HepG2 (cell line): ENCODE results near the gene PPP1CB. TPM values are rescaled to one million over a fixed set of nuclear protein-coding genes. Genes with fewer than 3 reads are reported as not detected.

Source experiments
- ATAC-seq: fragments of 200-7000 bp; cut with Tn5 transposase; 3 replicates; pipeline ENCODE4 v1.9.1; 2020; ENCODE audit warnings: mild to moderate bottlenecking, moderate library complexity
- BruUV-seq: library from RNA; stranded (reverse); fragments of 400-500 nt; replicated peaks from 2 replicates; lab custom pipeline; 2021; lab: Mats Ljungman, UMichigan
- CTCF ChIA-PET: fragments of 300-600 bp; formaldehyde crosslinking; extraction: SDS; loops from one replicate; lab custom pipeline; 2021; ENCODE audit warnings: low total read pairs, inconsistent platforms, low intra/inter-chr PET ratio; lab: Yijun Ruan, JAX
- POLR2A ChIA-PET: fragments of 350-600 bp; sonication (Branson Sonifier 250); formaldehyde crosslinking; loops from one replicate; lab custom pipeline; 2020; ENCODE audit warnings: antibody characterized with exemption, inconsistent platforms; lab: Yijun Ruan, JAX
- DNase-seq: peaks from one replicate; pipeline ENCODE4 v3.0.0-alpha.2; 2015; ENCODE audit warnings: low spot score
- FAIRE-seq: peaks from 3 replicates; lab custom pipeline; 2011; peaks lifted over from hg19 to GRCh38; lab: Jason Lieb, UNC
- H2AFZ ChIP-seq: one replicate; pipeline ENCODE4 v1.6.1; 2011; ENCODE audit warnings: low read length, inconsistent platforms
- H3K27ac ChIP-seq: fragments of 300-600 bp; 3 replicates; pipeline ENCODE4 v1.8.0; 2011; ENCODE audit warnings: mixed run types, mild to moderate bottlenecking, mixed read lengths, low read length, inconsistent platforms; ENCODE audit not compliant: insufficient read depth; ENCODE audit errors: extremely low read length
- H3K27me3 ChIP-seq, 2 experiments: fragments of 200-600 bp in 1 of 2; 2 replicates in 1 of 2; 3 replicates in 1 of 2; pipeline versions ENCODE4 v1.6.0 to v1.8.0; 2011; ENCODE audit warnings: low read length in 2 of 2, mild to moderate bottlenecking in 2 of 2, moderate library complexity in 2 of 2, inconsistent platforms in 1 of 2; ENCODE audit not compliant: insufficient read depth in 2 of 2, control insufficient read depth in 1 of 2
- H3K36me3 ChIP-seq, 2 experiments: fragments of 200-600 bp in 1 of 2; replicated peaks in 1 of 2; 2 replicates in 1 of 2; 3 replicates in 1 of 2; pipeline versions ENCODE4 v1.5.1 to v1.8.0; 2011; ENCODE audit warnings: low read length in 2 of 2, inconsistent platforms in 1 of 2; ENCODE audit not compliant: insufficient read depth in 2 of 2, control insufficient read depth in 1 of 2
- H3K4me1 ChIP-seq: 2 replicates; pipeline ENCODE4 v1.5.1; 2012; ENCODE audit warnings: low read length, inconsistent platforms; ENCODE audit not compliant: insufficient read depth
- H3K4me2 ChIP-seq: 2 replicates; pipeline ENCODE4 v1.6.0; 2011; ENCODE audit warnings: low read depth, low read length, inconsistent platforms
- H3K4me3 ChIP-seq, 3 experiments: fragments of 200-600 bp in 1 of 3; sonication (generic), shearing (Covaris generic) in 1 of 3; replicated peaks in 1 of 3; 2 replicates each; pipeline ENCODE4 v1.5.1; 2011 to 2016; ENCODE audit warnings: low read length in 3 of 3, inconsistent platforms in 2 of 3, low read depth in 2 of 3, mild to moderate bottlenecking in 2 of 3, control low read depth in 1 of 3, mixed read lengths in 1 of 3; ENCODE audit not compliant: insufficient read depth in 1 of 3
- H3K79me2 ChIP-seq: one replicate; pipeline ENCODE4 v1.6.1; 2011; ENCODE audit warnings: low read length, inconsistent platforms; ENCODE audit not compliant: insufficient read depth
- H3K9ac ChIP-seq: 2 replicates; pipeline ENCODE4 v1.6.0; 2011; ENCODE audit warnings: mild to moderate bottlenecking, low read depth, low read length, inconsistent platforms; ENCODE audit not compliant: insufficient read depth
- H3K9me3 ChIP-seq: 2 replicates; pipeline ENCODE4 v1.5.1; 2012; ENCODE audit warnings: mild to moderate bottlenecking, low read length
- H4K20me1 ChIP-seq: 2 replicates; pipeline ENCODE4 v1.6.0; 2011; ENCODE audit warnings: inconsistent platforms, mild to moderate bottlenecking, low read length, moderate library complexity; ENCODE audit not compliant: insufficient read depth
- AGO1 ChIP-seq: fragments of 200-400 bp; formaldehyde crosslinking; IDR thresholded peaks from 2 replicates; pipeline ENCODE4 v1.6.1; 2017; ENCODE audit warnings: mild to moderate bottlenecking, low read depth, low read length, moderate library complexity; ENCODE audit not compliant: poor library complexity, severe bottlenecking
- KAT7 ChIP-seq: IDR thresholded peaks from 2 replicates; pipeline ENCODE4 v1.6.1; 2018; ENCODE audit warnings: borderline replicate concordance, missing compliant biosample characterization
- MAFK ChIP-seq, 2 experiments: IDR thresholded peaks in 1 of 2; conservative IDR thresholded peaks in 1 of 2; 2 replicates each; pipeline ENCODE4 v1.6.1; 2011; ENCODE audit warnings: improper control_type of control experiment in 2 of 2, low read length in 2 of 2
- NAIF1 ChIP-seq: sonication (generic); formaldehyde crosslinking; IDR thresholded peaks from 2 replicates; pipeline ENCODE4 v1.5.0; 2020; ENCODE audit warnings: mild to moderate bottlenecking, missing genetic modification reagents, borderline replicate concordance
- NFE2L2 ChIP-seq: fragments of 150-350 bp; IDR thresholded peaks from 2 replicates; pipeline ENCODE4 v1.6.1; 2014; ENCODE audit warnings: low read length
- NR2F6 ChIP-seq, 2 experiments: IDR thresholded peaks; 2 replicates each; pipeline ENCODE4 v1.6.1; 2016; ENCODE audit warnings: antibody characterized with exemption in 1 of 2, mild to moderate bottlenecking in 1 of 2
- PAX8 ChIP-seq: sonication (generic); formaldehyde crosslinking; IDR thresholded peaks from 2 replicates; pipeline ENCODE4 v1.8.0; 2022; ENCODE audit warnings: mild to moderate bottlenecking, missing genetic modification reagents, borderline replicate concordance
- TBX2 ChIP-seq: sonication (generic); formaldehyde crosslinking; IDR thresholded peaks from 2 replicates; pipeline ENCODE4 v1.5.0; 2020; ENCODE audit warnings: missing genetic modification reagents, mild to moderate bottlenecking, borderline replicate concordance
- ZNF607 ChIP-seq: sonication (generic); formaldehyde crosslinking; IDR thresholded peaks from 2 replicates; pipeline ENCODE4 v1.5.1; 2020; ENCODE audit warnings: missing genetic modification reagents, mild to moderate bottlenecking, borderline replicate concordance
- ZNF629 ChIP-seq: sonication (generic); formaldehyde crosslinking; conservative IDR thresholded peaks from 2 replicates; pipeline ENCODE4 v1.5.0; 2020; ENCODE audit warnings: missing genetic modification reagents
- WGBS: methylation state at CpG from one replicate; pipeline ENCODE4 v1.1.6; 2017; ENCODE audit warnings: low lambda C conversion rate; 5-methylcytosine and 5-hydroxymethylcytosine counted together
- in situ Hi-C: cut with HindIII; loops from 2 replicates; pipeline ENCODE4 v1.10.0; 2017; ENCODE audit warnings: low pct_unique_long_range_greater_than_20kb; ENCODE audit not compliant: extremely low pct_ligation_motif_present
- intact Hi-C: fragments of 100-400 bp; cut with micrococcal nuclease; formaldehyde crosslinking; loops from one replicate; pipeline ENCODE4 v1.10.0; 2022; ENCODE audit not compliant: unreplicated experiment
- polyA plus RNA-seq, 8 experiments: library from polyadenylated mRNA; depleted of rRNA in 3 of 8; stranded (reverse) in 7 of 8; unstranded in 1 of 8; fragments of >200 nt; fragmentation: Illumina TruSeq in 4 of 8; extraction: Trizol in 4 of 8; gene quantifications; 2 replicates each; pipeline versions ENCODE4 v1.2.1 to v1.2.3, GENCODE V29; 2011 to 2016; ENCODE audit warnings: low read depth in 4 of 8, missing spikeins in 1 of 8, mixed read lengths in 1 of 8; ENCODE audit not compliant: insufficient read depth in 1 of 8
- total RNA-seq, 5 experiments: library from RNA; depleted of rRNA; stranded (reverse); fragments of >200 nt; fragmentation: Illumina TruSeq; extraction: Trizol; gene quantifications; 2 replicates each; pipeline ENCODE4 v1.2.3, GENCODE V29; 2016; ENCODE audit warnings: low read depth in 1 of 5

Gene PPP1CB
- total and polyA plus RNA-seq, 2 of the 13 experiments (the other 11 are each of a cell fraction or from before 2014, with no cell fraction given): 46.9 to 109 TPM

DNA sequence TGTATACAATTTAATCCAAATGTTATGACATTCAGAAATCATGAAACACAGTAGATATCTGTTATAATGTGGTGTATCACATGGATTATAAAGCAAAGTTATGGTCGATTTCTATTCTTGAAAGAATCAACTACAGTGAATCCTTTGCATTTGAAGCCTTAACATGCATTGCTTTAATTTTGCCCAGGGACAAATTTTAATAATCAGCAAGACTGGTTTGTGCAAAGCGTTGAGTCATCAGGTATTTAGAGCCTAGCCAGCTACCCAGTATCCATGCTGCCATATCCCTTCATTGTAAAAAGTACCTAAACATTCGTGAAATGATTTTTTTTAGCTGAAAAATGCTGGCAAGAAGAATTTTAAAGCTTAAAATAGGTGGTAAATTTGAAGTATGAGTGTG lies 50.1 kb downstream of the PPP1CB start:
- peaks cover under 1% of the 10 kb centered on the region for H3K79me2 ChIP-seq
- POLR2A ChIA-PET: no interaction called here
- peaks cover 11 to 60% of the 10 kb centered on the region in 2 experiments for H3K36me3 ChIP-seq
- in situ Hi-C loops (no loop called here), intact Hi-C loops (no loop called here)
- no peak overlapping the region for H3K4me3 ChIP-seq
- H3K27ac ChIP-seq: no peak overlapping the region
- no peak overlapping the region for H3K9ac ChIP-seq
- no peak for DNase-seq
- CTCF ChIA-PET: no interaction called here
- WGBS: 93% methylated on average over 3 of the region's 3 CpGs
- H4K20me1 ChIP-seq: peaks cover under 1% of the 10 kb centered on the region; the same call in 1 of the 2 replicates
- FAIRE-seq: no peak
- no peak for ATAC-seq
- H3K27me3 ChIP-seq: no peaks in the 10 kb centered on the region
- H3K4me2 ChIP-seq: no peak overlapping the region
- no TSS peak for BruUV-seq
- TF ChIP-seq MAFK (conservative IDR thresholded peaks at IDR 0.05 in 1 of 2, IDR thresholded peaks at IDR 0.05 in 1 of 2; ENCODE audit: low read length in 2 of 2) (peak in 1 of 2 experiments; percentile 55; a peak in 2 of 4 replicates), KAT7 (no peak), PAX8 (no peak)
- H3K9me3 ChIP-seq: no peaks in the 10 kb centered on the region
- H3K4me1 ChIP-seq: no peaks in the 10 kb centered on the region
- no peak overlapping the region for H2AFZ ChIP-seq

- Histone ChIP-seq H3K36me3 (peaks cover 11 to 50% of the 10 kb centered on the region in 2 experiments), H3K79me2 (no peaks in the 10 kb centered on the region), H3K4me2 (no peak overlapping the region), H4K20me1 (no peaks in the 10 kb centered on the region; the same call in 1 of the 2 replicates), H3K9me3 (no peaks in the 10 kb centered on the region), H3K9ac (no peak overlapping the region), H3K4me3 (no peak overlapping the region), H3K27ac (no peak overlapping the region), H3K27me3 (no peaks in the 10 kb centered on the region), H3K4me1 (no peaks in the 10 kb centered on the region), H2AFZ (no peak overlapping the region)
- intact Hi-C loops: no loop called here
- in situ Hi-C loops: no loop called here
- 95% methylated on average over 4 of the region's 4 CpGs for WGBS
- DNase-seq (no peak), FAIRE-seq (no peak), ATAC-seq (no peak)
- CTCF ChIA-PET: no interaction called here
- TF ChIP-seq ZNF607 (CRISPR knock-in tag) (no peak), NFE2L2 (peak; percentile 77), TBX2 (CRISPR knock-in tag) (no peak), ZNF629 (CRISPR knock-in tag) (no peak), NAIF1 (CRISPR knock-in tag) (no peak), AGO1 (no peak), NR2F6 (IDR thresholded peaks at IDR 0.05) (no peak), NR2F6 (CRISPR knock-in tag; IDR thresholded peaks at IDR 0.05) (no peak)
- POLR2A ChIA-PET: no interaction called here
- no TSS peak for BruUV-seq
These were observed 51.4 kb downstream of the PPP1CB start for GRCh38 chr2:28802975-28803429.
